Loucy (cell line): ENCODE measurements around the gene OR2B3.

Experiments
- EZH2phosphoT487 ChIP-seq: fragments of 200-600 bp; IDR thresholded peaks from 2 replicates; pipeline ENCODE4 v1.6.1; 2018; ENCODE audit warnings: antibody characterized with exemption, mild to moderate bottlenecking, moderate library complexity, borderline replicate concordance
- TF ChIP-seq, protein P1 (sequence below): fragments of 200-600 bp; sonication (generic); conservative IDR thresholded peaks from 2 replicates; pipeline ENCODE4 v1.5.1; 2014; ENCODE audit warnings: mild to moderate bottlenecking, antibody characterized with exemption, low read length

DNA sequence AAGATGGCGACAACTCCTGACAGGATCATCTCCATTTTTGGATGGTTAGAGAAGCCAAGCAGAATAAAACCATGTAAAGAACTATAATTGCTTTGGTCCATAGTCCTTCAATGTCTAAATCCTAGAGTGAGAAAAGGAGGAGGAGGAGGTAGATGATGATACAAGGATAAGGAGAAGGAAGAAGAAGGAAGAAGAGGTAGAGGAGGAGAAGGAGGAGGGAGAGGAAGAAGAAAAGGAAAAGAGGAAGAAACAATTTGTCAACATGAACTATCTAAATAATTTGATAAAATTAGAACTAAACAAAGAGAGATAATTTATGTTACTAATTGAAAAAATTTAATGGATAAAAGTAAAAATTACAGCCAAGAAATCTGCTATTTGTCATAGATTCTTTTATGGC lies 42.0 kb downstream of the OR2B3 start, which contains the start of gene OR2W1:
- TF ChIP-seq, protein P1, sequence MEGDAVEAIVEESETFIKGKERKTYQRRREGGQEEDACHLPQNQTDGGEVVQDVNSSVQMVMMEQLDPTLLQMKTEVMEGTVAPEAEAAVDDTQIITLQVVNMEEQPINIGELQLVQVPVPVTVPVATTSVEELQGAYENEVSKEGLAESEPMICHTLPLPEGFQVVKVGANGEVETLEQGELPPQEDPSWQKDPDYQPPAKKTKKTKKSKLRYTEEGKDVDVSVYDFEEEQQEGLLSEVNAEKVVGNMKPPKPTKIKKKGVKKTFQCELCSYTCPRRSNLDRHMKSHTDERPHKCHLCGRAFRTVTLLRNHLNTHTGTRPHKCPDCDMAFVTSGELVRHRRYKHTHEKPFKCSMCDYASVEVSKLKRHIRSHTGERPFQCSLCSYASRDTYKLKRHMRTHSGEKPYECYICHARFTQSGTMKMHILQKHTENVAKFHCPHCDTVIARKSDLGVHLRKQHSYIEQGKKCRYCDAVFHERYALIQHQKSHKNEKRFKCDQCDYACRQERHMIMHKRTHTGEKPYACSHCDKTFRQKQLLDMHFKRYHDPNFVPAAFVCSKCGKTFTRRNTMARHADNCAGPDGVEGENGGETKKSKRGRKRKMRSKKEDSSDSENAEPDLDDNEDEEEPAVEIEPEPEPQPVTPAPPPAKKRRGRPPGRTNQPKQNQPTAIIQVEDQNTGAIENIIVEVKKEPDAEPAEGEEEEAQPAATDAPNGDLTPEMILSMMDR: no peak
- no peak for TF ChIP-seq EZH2phosphoT487
